GM18873 (cell line): ENCODE measurements around the gene PCSK6.

ENCODE experiments used
- ATAC-seq: cut with Tn5 transposase; IDR thresholded peaks from one replicate; pipeline ENCODE4 v1.9.1; 2021; ENCODE audit warnings: mild to moderate bottlenecking, moderate library complexity, moderate number of reproducible peaks; ENCODE audit not compliant: unreplicated experiment, low FRiP score

Gene PCSK6

GRCh38 chr15:101523560-101523940, 34.0 kb upstream of the PCSK6 start:
- no peak for ATAC-seq

- no peak for ATAC-seq
These were observed 33.4 kb upstream of the PCSK6 start for GRCh38 chr15:101522621-101523559.

GRCh38 chr15:101522091-101522490, 32.6 kb upstream of the PCSK6 start:
- ATAC-seq = no peak

DNA sequence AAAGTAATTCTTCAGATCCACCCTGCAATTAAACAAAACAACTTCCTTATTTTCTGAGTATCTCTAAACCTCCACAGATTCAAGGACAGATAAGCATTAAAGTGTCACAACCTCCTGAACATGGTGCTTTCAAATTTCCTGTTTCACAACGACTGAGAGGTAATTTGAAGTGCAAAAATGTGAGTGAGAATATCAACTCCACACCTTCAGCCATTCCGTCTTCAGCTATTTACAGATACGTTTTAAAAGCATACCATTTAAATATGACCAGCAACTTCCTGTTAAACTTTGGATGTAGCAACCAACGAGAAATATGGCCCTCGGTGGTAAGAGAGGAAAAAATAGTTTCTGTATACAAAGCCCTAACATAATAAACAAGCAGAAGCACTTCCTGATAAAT, 32.1 kb upstream of the PCSK6 start:
- ATAC-seq = no peak

DNA sequence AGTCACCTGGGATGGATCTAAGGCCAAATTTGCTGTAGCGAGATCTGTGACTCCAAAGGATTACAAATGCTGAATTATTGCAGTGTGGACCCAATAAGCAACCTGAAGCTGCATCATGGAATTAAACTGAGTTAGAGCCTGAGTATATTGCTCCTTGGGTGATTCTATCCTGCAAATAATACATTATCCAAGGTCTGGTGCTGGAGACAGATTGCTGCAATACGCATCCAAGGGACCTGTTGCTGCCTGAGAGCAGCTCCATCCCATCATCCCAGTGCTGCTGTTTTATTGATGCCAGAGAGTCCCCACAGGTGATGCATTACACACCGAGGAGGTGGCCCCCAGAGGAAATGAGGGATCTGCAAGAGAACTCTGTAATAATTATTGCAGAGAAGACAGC, 31.6 kb upstream of the PCSK6 start:
- no peak for ATAC-seq

GRCh38 chr15:101520395-101520794, 30.9 kb upstream of the PCSK6 start:
- ATAC-seq = no peak

DNA sequence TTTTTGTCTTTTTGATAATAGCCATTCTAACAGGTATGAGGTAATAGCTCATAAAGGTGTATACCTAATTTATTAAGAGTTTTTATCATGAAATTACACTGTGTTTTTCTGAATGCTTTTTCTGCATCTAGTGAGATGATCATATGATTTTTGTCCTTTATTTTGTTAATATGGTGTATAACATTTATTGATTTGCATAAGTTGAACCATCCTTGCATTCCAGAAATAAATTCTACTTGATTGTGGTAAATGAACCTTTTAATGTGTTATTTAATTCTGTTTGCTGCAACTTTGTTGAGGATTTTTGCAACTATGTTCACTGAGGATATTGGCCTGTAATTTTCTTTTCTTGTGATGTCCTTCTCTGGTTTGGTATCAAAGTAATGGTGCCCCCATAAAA, 28.0 kb upstream of the PCSK6 start:
- no peak for ATAC-seq

DNA sequence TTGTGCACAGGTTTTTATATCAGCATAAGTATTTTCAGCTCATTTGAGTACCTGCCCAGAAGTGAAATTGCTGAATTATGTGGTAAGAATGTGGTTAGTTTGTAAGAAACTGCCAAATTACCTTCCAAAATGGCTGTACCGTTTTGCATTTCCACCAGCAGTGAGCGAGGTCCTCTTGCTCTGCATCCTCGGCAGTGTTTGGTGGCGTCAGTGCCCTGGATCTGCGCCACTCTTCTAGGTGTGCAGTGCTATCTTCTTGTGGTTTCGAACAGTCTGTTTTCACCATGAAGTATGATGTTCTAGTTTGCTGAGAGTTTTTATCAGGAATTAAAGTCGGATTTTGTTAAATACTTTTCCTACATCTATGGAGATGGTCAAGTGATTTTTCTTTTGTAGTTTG, 24.8 kb upstream of the PCSK6 start:
- ATAC-seq = no peak

DNA sequence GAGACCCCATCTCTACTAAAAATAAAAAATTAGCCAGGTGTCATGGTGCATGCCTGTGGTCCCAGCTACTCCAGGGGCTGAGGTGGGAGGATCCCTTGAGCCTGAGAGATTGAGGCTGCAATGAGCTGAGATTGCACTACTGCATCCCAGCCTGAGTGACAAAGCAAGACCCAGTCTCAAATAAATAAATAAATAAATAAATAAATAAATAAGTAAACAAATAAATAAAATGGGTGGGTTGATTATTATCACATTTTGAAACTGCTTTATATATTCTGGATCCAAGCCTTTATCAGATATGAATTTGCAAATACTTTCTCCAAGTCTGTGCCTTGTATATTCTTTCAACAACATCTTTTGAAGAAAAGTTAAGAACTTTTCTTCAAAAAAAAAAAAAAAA, 22.2 kb upstream of the PCSK6 start:
- ATAC-seq = no peak

- no peak for ATAC-seq
These were observed 21.0 kb upstream of the PCSK6 start for GRCh38 chr15:101510212-101511197.

DNA sequence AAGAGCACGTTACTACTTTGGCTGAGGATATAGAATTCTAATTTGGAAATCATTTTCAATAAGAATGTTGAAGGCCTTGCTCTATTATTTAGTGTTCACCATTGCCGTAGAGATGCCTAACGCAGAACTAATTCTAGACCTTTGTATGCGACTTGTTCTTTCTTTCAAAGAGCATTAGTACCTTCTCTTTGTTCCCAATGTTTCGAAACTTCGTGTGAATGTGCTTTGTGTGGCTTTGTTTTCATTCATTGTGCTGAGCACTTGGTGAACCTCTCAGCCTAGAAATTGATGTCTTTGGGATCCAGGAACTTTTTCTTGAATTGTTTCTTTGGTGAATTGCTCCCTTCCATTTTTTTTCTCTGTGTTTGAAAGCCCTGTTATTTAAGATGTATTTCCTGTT, 19.8 kb upstream of the PCSK6 start:
- ATAC-seq = no peak

DNA sequence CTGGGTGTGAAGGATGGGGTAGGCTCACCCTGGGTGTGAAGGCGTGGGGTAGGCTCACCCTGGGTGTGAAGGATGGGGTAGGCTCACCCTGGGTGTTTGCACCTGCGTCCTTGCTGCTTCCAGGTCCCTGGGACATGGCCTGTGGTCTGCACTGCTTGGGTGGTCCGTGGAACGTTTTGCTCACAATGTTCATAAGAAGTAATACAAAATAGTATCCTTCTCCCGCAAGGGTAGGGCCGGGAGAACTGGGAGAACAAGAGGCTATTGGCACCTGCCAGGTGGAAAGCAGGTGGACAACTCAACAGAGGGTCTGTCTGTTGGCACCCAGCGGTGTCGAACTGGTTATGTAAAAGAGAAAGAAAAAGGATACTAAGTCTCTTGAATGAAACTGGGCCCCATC, 17.0 kb upstream of the PCSK6 start:
- ATAC-seq = no peak

GRCh38 chr15:101505610-101506337, 16.3 kb upstream of the PCSK6 start:
- no peak for ATAC-seq

- ATAC-seq = no peak
These were observed 15.5 kb upstream of the PCSK6 start for GRCh38 chr15:101504866-101505609.

DNA sequence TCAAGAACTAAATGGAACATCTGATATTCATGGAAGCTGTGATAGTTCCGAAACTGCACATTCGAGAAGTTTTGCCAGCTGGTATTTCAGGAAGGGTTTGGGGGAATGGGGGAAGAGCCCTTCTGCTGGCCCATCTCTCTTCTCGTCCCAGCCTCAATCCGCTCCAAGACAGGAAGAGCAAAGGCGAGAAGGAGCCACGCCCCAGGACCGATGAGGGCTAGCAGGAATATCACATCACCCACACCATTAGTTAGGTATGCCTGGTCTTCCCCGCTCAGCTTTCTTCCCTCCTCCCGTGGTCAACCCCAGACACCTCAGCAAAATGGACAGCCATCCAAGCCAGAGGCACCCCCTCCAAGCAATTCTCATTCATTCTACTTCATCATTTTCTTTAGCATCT, 14.9 kb upstream of the PCSK6 start:
- no peak for ATAC-seq

- no peak for ATAC-seq
These were observed 13.7 kb upstream of the PCSK6 start for GRCh38 chr15:101503296-101503599.

DNA sequence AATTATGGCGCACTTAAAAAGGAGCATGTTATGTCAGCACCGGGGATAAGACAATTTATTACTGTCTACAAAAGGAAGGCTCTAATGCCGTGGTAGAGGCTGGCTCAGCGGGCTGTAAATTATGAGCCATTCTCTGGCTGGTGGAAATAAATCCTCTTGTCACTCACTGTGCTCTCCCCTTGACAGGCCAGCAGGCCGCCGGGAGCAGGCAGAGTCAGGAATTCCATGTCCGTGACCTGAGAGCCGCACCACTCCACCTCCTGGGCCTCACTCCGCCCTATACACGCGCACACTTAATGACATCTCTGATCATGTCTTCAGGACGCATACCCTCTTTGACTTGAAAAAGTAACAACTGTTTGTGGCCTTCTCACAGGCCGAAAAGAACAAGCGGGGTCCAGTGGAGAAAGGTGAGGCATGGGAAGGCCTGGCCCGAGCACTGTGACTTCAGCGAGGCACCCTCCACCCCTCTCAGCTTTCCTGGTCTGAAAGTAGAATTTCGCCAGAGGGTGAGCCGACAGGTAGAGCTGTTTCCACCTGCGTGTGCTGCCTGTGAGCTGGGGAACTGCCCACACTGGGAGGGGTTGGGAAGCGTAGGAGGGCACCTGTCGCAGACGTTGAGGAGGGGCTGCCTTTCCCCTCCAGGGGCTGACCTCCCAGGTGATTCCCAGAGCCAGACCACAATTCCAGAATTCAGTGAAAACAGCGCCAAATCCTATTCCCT, 13.2 kb upstream of the PCSK6 start:
- no peak for ATAC-seq

GRCh38 chr15:101501703-101502373, 12.3 kb upstream of the PCSK6 start:
- ATAC-seq = peak; percentile 53
